Upper lobe of left lung (tissue), 6 donors: ENCODE measurements around the gene TMEM176B. TPM values are rescaled to one million over a fixed set of nuclear protein-coding genes. Genes with fewer than 3 reads are reported as not detected.

Source experiments
- ATAC-seq, 2 donors: fragments of 200-7000 bp; cut with Tn5 transposase; one replicate each; pipeline ENCODE4 v1.9.1; 2022; ENCODE audit warnings: mild to moderate bottlenecking in 2 of 2, moderate library complexity in 2 of 2; ENCODE audit not compliant: low FRiP score in 2 of 2
- DNase-seq, 2 donors: peaks; one replicate each; pipeline ENCODE4 v3.0.0-alpha.2; 2019 to 2020
- H3K27ac ChIP-seq, 4 donors: fragments of 200-600 bp; sonication (generic); one replicate each; pipeline ENCODE4 v1.5.1; 2016 to 2019
- H3K27me3 ChIP-seq, 4 donors: fragments of 200-600 bp; sonication (generic); one replicate each; pipeline ENCODE4 v1.5.1; 2017 to 2019
- H3K36me3 ChIP-seq, 4 donors: fragments of 200-600 bp; sonication (generic); one replicate each; pipeline ENCODE4 v1.5.1; 2016 to 2019
- H3K4me1 ChIP-seq, 4 donors: fragments of 200-600 bp; sonication (generic); one replicate each; pipeline ENCODE4 v1.5.1; 2018 to 2019
- H3K4me3 ChIP-seq, 4 donors: fragments of 200-600 bp; sonication (generic); one replicate each; pipeline ENCODE4 v1.5.1; 2017 to 2019; ENCODE audit warnings: mild to moderate bottlenecking in 2 of 4, moderate library complexity in 1 of 4
- H3K9me3 ChIP-seq, 4 donors: fragments of 200-600 bp; sonication (generic); one replicate each; pipeline ENCODE4 v1.5.1; 2018 to 2019
- CTCF ChIP-seq, 6 experiments: fragments of 450-650 bp in 4 of 6; fragments of 200-600 bp in 2 of 6; sonication (generic) in 2 of 6; IDR thresholded peaks; one replicate each; pipeline ENCODE4 v1.5.1; 2016 to 2019; ENCODE audit warnings: antibody characterized with exemption in 6 of 6
- EP300 ChIP-seq, 4 donors: sonication (generic); formaldehyde crosslinking; IDR thresholded peaks; one replicate each; pipeline ENCODE4 v1.5.1; 2017; ENCODE audit warnings: antibody characterized with exemption in 4 of 4, control low read depth in 2 of 4
- POLR2A ChIP-seq, 4 donors: fragments of 450-650 bp; IDR thresholded peaks; one replicate each; pipeline ENCODE4 v1.5.1; 2016 to 2017; ENCODE audit warnings: antibody characterized with exemption in 4 of 4, mild to moderate bottlenecking in 2 of 4
- POLR2AphosphoS5 ChIP-seq, 2 donors: sonication (generic); formaldehyde crosslinking; IDR thresholded peaks; one replicate each; pipeline ENCODE4 v1.5.1; 2017; ENCODE audit warnings: antibody characterized with exemption in 2 of 2
- WGBS, 2 donors: methylation state at CpG; one replicate each; pipeline ENCODE4 v1.1.5; 2017 to 2018; 5-methylcytosine and 5-hydroxymethylcytosine counted together
- total RNA-seq, 6 donors: library from RNA; depleted of rRNA in 4 of 6; stranded (reverse); fragments of >200 nt in 4 of 6; gene quantifications; one replicate each; pipeline versions ENCODE4 v1.1.0 to v1.2.1, GENCODE V29; 2016 to 2021
- donor health status: DM: no; HTN: no; CAD: no; lungs with moderate emphysema.
- donor health status: DM: no; HTN: yes; CAD: no; lungs with severe emphysema.

Gene TMEM176B
- total RNA-seq, 6 donors from 2014 or later: 10.5 to 82.8 (median 27.4) TPM

DNA sequence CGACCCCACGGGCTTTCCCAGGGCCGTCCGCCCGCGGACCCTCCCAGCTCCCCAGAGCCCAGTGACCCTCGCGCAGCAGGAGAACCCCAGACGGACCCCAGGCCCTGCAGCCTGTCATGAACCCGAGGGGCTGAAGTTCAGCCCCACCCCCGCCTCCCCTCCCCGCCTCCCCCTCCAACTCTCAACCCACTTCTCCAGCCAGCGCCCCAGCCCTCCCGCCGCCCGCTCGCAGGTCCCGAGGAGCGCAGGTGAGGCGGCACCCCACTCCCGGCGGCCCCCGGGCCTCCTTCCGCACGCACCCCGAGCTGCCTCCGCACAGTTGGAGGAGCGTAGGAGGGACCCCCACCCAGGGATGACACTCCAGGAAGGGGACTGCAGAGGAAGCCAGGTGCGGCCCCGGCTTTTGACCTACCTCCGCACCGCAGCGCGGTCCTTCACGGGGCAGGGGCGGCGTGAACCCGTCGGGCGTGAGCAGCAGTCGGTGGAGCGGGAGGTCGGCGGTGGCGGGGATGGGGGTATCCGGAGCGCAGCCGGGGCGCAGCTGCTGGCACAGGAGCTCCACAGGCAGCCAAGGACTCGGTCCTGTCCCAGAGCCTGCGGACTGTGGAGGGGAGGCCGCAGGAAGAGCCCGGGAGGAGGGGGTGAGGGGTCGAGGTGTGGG lies 547 bp upstream of the TMEM176B start, which contains the start of gene TMEM176A:
TMEM176A (plus strand) TSS at position 189 of the 661 bp plus-strand sequence. CDS start 782 bp downstream, outside the sequence.
- WGBS, 2 donors: 0 to 10% methylated on average over 4 to 20 of the region's 54 CpGs
- Histone ChIP-seq H3K27me3 (peaks cover 0 to 19% (median 6%) of the 10 kb centered on the region in 4 donors), H3K4me3 (peak within 1 kb of the TSS; percentile 39 to 62 (median 48)), H3K36me3 (no peaks in the 10 kb centered on the region), H3K27ac (peak within 1 kb of the TSS; percentile 55 to 73 (median 68)), H3K4me1 (peaks cover 9 to 24% (median 17%) of the 10 kb centered on the region in 4 donors), H3K9me3 (peaks cover 0 to 6% (median 4%) of the 10 kb centered on the region in 4 donors)
- no peak for TF ChIP-seq CTCF (IDR thresholded peaks at IDR 0.05)
- TF ChIP-seq POLR2AphosphoS5 (IDR thresholded peaks at IDR 0.05): no peak
- DNase-seq: peak in 1 of 2 donors; percentile 85
- ATAC-seq: peak in 1 of 2 donors; percentile 56

- Histone ChIP-seq H3K4me3 (peak overlapping the region in 3 of 4 donors; percentile 48 to 62 (median 48)), H3K27ac (peak overlapping the region in 1 of 4 donors; percentile 68), H3K27me3 (peaks cover 0 to 19% (median 6%) of the 10 kb centered on the region in 4 donors), H3K4me1 (peaks cover 9 to 24% (median 17%) of the 10 kb centered on the region in 4 donors), H3K9me3 (no peaks in the 10 kb centered on the region), H3K36me3 (peaks cover 0 to 4% (median 0%) of the 10 kb centered on the region in 4 donors)
- 59 to 75% methylated on average over 3 of the region's 3 CpGs for WGBS, 2 donors
- no peak for TF ChIP-seq POLR2A (IDR thresholded peaks at IDR 0.05)
- TF ChIP-seq POLR2AphosphoS5 (IDR thresholded peaks at IDR 0.05): no peak
- TF ChIP-seq EP300 (IDR thresholded peaks at IDR 0.05): no peak
- no peak for TF ChIP-seq CTCF (IDR thresholded peaks at IDR 0.05)
- DNase-seq (no peak), ATAC-seq (no peak)
These were observed 1.0 kb downstream of the TMEM176B start for GRCh38 chr7:150799156-150799555.

- no peak for ATAC-seq
- H3K4me1 ChIP-seq: peaks cover 9 to 24% (median 17%) of the 10 kb centered on the region in 4 donors
- H3K27ac ChIP-seq: no peak overlapping the region
- WGBS, 2 donors: 75 to 81% methylated on average over 4 of the region's 4 CpGs
- no peak for DNase-seq
- peaks cover 0 to 4% (median 0%) of the 10 kb centered on the region in 4 donors for H3K36me3 ChIP-seq
- TF ChIP-seq POLR2AphosphoS5 (IDR thresholded peaks at IDR 0.05): no peak
- no peak for TF ChIP-seq CTCF (IDR thresholded peaks at IDR 0.05)
- no peak for TF ChIP-seq POLR2A (IDR thresholded peaks at IDR 0.05)
- TF ChIP-seq EP300 (IDR thresholded peaks at IDR 0.05): no peak
- H3K4me3 ChIP-seq: no peak overlapping the region
- H3K9me3 ChIP-seq: no peaks in the 10 kb centered on the region
- peaks cover 0 to 19% (median 6%) of the 10 kb centered on the region in 4 donors for H3K27me3 ChIP-seq
These were observed 2.5 kb downstream of the TMEM176B start for GRCh38 chr7:150797661-150798060.

DNA sequence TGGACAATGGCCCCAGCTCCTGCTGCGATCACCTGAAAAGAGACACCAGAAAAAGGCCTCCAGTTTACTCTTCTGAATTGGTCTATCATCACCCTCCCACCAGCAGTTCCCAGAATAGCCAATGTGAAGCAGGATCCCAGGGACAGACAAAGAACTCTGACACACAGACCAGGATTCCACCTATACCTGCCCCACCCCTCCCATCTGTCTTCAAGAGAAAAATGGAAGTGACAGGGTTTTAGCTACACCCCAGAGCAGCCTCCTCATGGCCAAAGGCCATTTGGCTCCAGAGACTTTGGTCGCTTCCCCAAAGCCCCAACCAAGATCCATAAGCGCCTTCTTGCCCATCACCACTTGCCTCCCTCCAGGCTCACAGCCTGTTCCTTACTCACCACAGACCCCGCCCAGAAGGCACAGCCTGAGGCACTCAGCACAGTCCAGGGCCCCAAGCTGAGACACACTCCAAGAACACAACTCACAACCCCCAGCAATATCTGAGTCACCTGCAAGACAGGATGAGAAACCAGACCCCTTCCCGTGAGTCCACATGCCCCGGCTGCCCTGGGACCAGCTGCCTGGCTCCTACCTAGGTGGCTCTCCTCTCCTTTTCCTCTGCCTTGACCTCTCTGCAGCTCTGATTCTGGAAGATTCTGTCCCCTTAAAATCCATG lies 6.5 kb downstream of the TMEM176B start:
- H3K4me3 ChIP-seq: no peak overlapping the region
- no peak overlapping the region for H3K27ac ChIP-seq
- peaks cover 0 to 11% (median 7%) of the 10 kb centered on the region in 4 donors for H3K4me1 ChIP-seq
- DNase-seq: no peak
- H3K27me3 ChIP-seq: no peaks in the 10 kb centered on the region
- no peaks in the 10 kb centered on the region for H3K9me3 ChIP-seq
- ATAC-seq: peak; percentile 16 to 25
- WGBS, 2 donors: 94 to 96% methylated on average over 6 of the region's 6 CpGs
- TF ChIP-seq CTCF (IDR thresholded peaks at IDR 0.05) (no peak), EP300 (IDR thresholded peaks at IDR 0.05) (no peak), POLR2AphosphoS5 (IDR thresholded peaks at IDR 0.05) (no peak), POLR2A (IDR thresholded peaks at IDR 0.05) (no peak)
- peaks cover 0 to 7% (median 0%) of the 10 kb centered on the region in 4 donors for H3K36me3 ChIP-seq
